GM19463 (cell line): ENCODE results near the gene BCOR.

ENCODE experiments used
- ATAC-seq: cut with Tn5 transposase; IDR thresholded peaks from one replicate; pipeline ENCODE4 v1.9.1; 2021; ENCODE audit warnings: mild to moderate bottlenecking, moderate library complexity; ENCODE audit not compliant: unreplicated experiment

Gene BCOR

GRCh38 chrX:40099055-40099958 is 1.5 kb upstream of the BCOR start:
- peak; percentile 27 for ATAC-seq

GRCh38 chrX:40098264-40099054 is 701 bp upstream of the BCOR start:
- peak; percentile 32 for ATAC-seq

- no peak for ATAC-seq
These were observed 636 bp downstream of the BCOR start for GRCh38 chrX:40097141-40097503.

GRCh38 chrX:40096395-40097091 is 1.2 kb downstream of the BCOR start:
- ATAC-seq, result no peak

GRCh38 chrX:40095583-40096394 is 2.0 kb downstream of the BCOR start:
- ATAC-seq, result no peak

GRCh38 chrX:40094900-40095582 is 2.7 kb downstream of the BCOR start:
- ATAC-seq, result no peak

GRCh38 chrX:40094041-40094899 is 3.5 kb downstream of the BCOR start:
- no peak for ATAC-seq

- no peak for ATAC-seq
These were observed 4.2 kb downstream of the BCOR start for GRCh38 chrX:40093586-40093985.

- no peak for ATAC-seq
These were observed 4.8 kb downstream of the BCOR start for GRCh38 chrX:40092808-40093435.

- no peak for ATAC-seq
These were observed 5.9 kb downstream of the BCOR start for GRCh38 chrX:40091691-40092421.

- ATAC-seq, result no peak
These were observed 6.8 kb downstream of the BCOR start for GRCh38 chrX:40090961-40091360.

- ATAC-seq, result no peak
These were observed 7.5 kb downstream of the BCOR start for GRCh38 chrX:40090050-40090804.

GRCh38 chrX:40088803-40089540 is 8.8 kb downstream of the BCOR start:
- ATAC-seq, result no peak

- no peak for ATAC-seq
These were observed 9.5 kb downstream of the BCOR start for GRCh38 chrX:40088299-40088625.

GRCh38 chrX:40087425-40088298 is 10.1 kb downstream of the BCOR start:
- no peak for ATAC-seq
